Measurements from ENCODE around the gene USP6. TPM values are rescaled to one million over a fixed set of nuclear protein-coding genes. Genes with fewer than 3 reads are reported as not detected.
"Not testable (repeated sequence)": the region's sequence is repeated elsewhere in the genome, so short reads cannot be mapped to it uniquely, and the experiment has no call there.

The USP6 gene
- total RNA-seq, 1 experiment from 2014 or later: 0.20 TPM

DNA sequence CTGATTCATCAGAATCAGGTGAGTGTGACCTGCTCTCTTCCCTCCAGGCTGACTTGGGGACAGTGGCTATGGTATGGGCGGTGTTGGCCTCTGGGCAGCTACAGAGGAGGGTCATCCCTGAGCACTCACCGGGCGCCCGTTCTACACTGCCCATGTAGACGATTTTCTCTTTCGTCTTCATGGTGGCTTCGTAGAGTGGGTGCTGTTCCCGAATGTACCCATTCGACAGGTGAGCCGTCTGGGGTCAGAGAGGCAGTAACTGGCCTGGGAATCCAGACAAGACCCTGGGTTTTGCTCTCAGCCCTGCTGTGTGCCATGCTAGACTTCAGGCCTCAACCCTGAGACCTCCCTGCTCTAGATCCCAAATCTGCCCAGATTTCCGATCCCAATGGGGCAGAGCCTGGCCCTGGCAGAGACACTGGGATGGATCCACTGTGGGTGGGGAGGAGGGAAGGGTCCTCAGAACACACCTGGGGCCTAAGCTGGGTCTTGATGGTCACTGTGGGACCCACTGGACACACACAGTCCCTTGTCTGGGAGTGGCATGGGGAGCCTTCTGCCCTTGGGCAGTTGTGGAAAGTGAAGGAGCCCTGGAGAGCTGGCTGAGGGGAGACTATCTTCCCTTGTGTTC is 13.2 kb downstream of the USP6 start:
- DNase-seq (ENCODE audit: low spot score): no peak
- no peak for ATAC-seq
- TF ChIP-seq SOX15 (CRISPR knock-in tag; IDR thresholded peaks at IDR 0.05) (no peak), ZNF423 (CRISPR knock-in tag; IDR thresholded peaks at IDR 0.05) (no peak), MXD4 (CRISPR knock-in tag; IDR thresholded peaks at IDR 0.05; ENCODE audit: borderline replicate concordance) (no peak), ZNF263 (CRISPR knock-in tag; IDR thresholded peaks at IDR 0.05; ENCODE audit: low read depth) (no peak), FOXP1 (CRISPR knock-in tag; IDR thresholded peaks at IDR 0.05; ENCODE audit: borderline replicate concordance) (no peak), KAT7 (CRISPR knock-in tag; IDR thresholded peaks at IDR 0.05; ENCODE audit: borderline replicate concordance) (no peak), ZNF138 (CRISPR knock-in tag; conservative IDR thresholded peaks at IDR 0.05) (no peak), CBFB (CRISPR knock-in tag; IDR thresholded peaks at IDR 0.05; ENCODE audit: low read depth) (no peak), SMAD3 (CRISPR knock-in tag; IDR thresholded peaks at IDR 0.05; ENCODE audit: borderline replicate concordance) (no peak), RELA (CRISPR knock-in tag; IDR thresholded peaks at IDR 0.05; ENCODE audit: borderline replicate concordance) (no peak), SP1 (CRISPR knock-in tag; conservative IDR thresholded peaks at IDR 0.05) (no peak)
- TF ChIP-seq, protein P1, sequence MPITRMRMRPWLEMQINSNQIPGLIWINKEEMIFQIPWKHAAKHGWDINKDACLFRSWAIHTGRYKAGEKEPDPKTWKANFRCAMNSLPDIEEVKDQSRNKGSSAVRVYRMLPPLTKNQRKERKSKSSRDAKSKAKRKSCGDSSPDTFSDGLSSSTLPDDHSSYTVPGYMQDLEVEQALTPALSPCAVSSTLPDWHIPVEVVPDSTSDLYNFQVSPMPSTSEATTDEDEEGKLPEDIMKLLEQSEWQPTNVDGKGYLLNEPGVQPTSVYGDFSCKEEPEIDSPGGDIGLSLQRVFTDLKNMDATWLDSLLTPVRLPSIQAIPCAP (CRISPR knock-in tag; IDR thresholded peaks at IDR 0.05): no peak
- TF ChIP-seq, protein P2, sequence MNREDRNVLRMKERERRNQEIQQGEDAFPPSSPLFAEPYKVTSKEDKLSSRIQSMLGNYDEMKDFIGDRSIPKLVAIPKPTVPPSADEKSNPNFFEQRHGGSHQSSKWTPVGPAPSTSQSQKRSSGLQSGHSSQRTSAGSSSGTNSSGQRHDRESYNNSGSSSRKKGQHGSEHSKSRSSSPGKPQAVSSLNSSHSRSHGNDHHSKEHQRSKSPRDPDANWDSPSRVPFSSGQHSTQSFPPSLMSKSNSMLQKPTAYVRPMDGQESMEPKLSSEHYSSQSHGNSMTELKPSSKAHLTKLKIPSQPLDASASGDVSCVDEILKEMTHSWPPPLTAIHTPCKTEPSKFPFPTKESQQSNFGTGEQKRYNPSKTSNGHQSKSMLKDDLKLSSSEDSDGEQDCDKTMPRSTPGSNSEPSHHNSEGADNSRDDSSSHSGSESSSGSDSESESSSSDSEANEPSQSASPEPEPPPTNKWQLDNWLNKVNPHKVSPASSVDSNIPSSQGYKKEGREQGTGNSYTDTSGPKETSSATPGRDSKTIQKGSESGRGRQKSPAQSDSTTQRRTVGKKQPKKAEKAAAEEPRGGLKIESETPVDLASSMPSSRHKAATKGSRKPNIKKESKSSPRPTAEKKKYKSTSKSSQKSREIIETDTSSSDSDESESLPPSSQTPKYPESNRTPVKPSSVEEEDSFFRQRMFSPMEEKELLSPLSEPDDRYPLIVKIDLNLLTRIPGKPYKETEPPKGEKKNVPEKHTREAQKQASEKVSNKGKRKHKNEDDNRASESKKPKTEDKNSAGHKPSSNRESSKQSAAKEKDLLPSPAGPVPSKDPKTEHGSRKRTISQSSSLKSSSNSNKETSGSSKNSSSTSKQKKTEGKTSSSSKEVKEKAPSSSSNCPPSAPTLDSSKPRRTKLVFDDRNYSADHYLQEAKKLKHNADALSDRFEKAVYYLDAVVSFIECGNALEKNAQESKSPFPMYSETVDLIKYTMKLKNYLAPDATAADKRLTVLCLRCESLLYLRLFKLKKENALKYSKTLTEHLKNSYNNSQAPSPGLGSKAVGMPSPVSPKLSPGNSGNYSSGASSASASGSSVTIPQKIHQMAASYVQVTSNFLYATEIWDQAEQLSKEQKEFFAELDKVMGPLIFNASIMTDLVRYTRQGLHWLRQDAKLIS (CRISPR knock-in tag; IDR thresholded peaks at IDR 0.05; ENCODE audit: borderline replicate concordance): no peak
- TF ChIP-seq, protein P3, sequence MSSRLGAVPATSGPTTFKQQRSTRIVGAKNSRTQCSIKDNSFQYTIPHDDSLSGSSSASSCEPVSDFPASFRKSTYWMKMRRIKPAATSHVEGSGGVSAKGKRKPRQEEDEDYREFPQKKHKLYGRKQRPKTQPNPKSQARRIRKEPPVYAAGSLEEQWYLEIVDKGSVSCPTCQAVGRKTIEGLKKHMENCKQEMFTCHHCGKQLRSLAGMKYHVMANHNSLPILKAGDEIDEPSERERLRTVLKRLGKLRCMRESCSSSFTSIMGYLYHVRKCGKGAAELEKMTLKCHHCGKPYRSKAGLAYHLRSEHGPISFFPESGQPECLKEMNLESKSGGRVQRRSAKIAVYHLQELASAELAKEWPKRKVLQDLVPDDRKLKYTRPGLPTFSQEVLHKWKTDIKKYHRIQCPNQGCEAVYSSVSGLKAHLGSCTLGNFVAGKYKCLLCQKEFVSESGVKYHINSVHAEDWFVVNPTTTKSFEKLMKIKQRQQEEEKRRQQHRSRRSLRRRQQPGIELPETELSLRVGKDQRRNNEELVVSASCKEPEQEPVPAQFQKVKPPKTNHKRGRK (CRISPR knock-in tag; IDR thresholded peaks at IDR 0.05; ENCODE audit: borderline replicate concordance): no peak
- TF ChIP-seq, protein P4, sequence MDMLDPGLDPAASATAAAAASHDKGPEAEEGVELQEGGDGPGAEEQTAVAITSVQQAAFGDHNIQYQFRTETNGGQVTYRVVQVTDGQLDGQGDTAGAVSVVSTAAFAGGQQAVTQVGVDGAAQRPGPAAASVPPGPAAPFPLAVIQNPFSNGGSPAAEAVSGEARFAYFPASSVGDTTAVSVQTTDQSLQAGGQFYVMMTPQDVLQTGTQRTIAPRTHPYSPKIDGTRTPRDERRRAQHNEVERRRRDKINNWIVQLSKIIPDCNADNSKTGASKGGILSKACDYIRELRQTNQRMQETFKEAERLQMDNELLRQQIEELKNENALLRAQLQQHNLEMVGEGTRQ (CRISPR knock-in tag; IDR thresholded peaks at IDR 0.05): no peak
- TF ChIP-seq, protein P5, sequence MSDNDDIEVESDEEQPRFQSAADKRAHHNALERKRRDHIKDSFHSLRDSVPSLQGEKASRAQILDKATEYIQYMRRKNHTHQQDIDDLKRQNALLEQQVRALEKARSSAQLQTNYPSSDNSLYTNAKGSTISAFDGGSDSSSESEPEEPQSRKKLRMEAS (CRISPR knock-in tag; IDR thresholded peaks at IDR 0.05): no peak
- TF ChIP-seq, protein P6, sequence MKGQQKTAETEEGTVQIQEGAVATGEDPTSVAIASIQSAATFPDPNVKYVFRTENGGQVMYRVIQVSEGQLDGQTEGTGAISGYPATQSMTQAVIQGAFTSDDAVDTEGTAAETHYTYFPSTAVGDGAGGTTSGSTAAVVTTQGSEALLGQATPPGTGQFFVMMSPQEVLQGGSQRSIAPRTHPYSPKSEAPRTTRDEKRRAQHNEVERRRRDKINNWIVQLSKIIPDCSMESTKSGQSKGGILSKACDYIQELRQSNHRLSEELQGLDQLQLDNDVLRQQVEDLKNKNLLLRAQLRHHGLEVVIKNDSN (CRISPR knock-in tag; IDR thresholded peaks at IDR 0.05): no peak
- TF ChIP-seq, protein P7, sequence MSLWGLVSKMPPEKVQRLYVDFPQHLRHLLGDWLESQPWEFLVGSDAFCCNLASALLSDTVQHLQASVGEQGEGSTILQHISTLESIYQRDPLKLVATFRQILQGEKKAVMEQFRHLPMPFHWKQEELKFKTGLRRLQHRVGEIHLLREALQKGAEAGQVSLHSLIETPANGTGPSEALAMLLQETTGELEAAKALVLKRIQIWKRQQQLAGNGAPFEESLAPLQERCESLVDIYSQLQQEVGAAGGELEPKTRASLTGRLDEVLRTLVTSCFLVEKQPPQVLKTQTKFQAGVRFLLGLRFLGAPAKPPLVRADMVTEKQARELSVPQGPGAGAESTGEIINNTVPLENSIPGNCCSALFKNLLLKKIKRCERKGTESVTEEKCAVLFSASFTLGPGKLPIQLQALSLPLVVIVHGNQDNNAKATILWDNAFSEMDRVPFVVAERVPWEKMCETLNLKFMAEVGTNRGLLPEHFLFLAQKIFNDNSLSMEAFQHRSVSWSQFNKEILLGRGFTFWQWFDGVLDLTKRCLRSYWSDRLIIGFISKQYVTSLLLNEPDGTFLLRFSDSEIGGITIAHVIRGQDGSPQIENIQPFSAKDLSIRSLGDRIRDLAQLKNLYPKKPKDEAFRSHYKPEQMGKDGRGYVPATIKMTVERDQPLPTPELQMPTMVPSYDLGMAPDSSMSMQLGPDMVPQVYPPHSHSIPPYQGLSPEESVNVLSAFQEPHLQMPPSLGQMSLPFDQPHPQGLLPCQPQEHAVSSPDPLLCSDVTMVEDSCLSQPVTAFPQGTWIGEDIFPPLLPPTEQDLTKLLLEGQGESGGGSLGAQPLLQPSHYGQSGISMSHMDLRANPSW (CRISPR knock-in tag; conservative IDR thresholded peaks at IDR 0.05; ENCODE audit: low read depth): no peak
- TF ChIP-seq, protein P8, sequence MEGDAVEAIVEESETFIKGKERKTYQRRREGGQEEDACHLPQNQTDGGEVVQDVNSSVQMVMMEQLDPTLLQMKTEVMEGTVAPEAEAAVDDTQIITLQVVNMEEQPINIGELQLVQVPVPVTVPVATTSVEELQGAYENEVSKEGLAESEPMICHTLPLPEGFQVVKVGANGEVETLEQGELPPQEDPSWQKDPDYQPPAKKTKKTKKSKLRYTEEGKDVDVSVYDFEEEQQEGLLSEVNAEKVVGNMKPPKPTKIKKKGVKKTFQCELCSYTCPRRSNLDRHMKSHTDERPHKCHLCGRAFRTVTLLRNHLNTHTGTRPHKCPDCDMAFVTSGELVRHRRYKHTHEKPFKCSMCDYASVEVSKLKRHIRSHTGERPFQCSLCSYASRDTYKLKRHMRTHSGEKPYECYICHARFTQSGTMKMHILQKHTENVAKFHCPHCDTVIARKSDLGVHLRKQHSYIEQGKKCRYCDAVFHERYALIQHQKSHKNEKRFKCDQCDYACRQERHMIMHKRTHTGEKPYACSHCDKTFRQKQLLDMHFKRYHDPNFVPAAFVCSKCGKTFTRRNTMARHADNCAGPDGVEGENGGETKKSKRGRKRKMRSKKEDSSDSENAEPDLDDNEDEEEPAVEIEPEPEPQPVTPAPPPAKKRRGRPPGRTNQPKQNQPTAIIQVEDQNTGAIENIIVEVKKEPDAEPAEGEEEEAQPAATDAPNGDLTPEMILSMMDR (IDR thresholded peaks at IDR 0.05): no peak
- no peaks in the 10 kb centered on the region for H3K9me3 Mint-ChIP-seq
- H3K27ac Mint-ChIP-seq: no peak overlapping the region
- no peak overlapping the region for H3K4me3 Mint-ChIP-seq
- H3K27me3 Mint-ChIP-seq (ENCODE audit: low read depth): peaks cover 7% of the 10 kb centered on the region
- ChIA-PET CTCF (no interaction called here), POLR2A (interaction anchor here (0.6 kb wide), 1 partner anchor 63 kb away, joined by 3 read pairs; no protein-coding TSS in a partner anchor)
- no peaks in the 10 kb centered on the region for H3K4me1 Mint-ChIP-seq
- H3K36me3 Mint-ChIP-seq: no peaks in the 10 kb centered on the region

DNA sequence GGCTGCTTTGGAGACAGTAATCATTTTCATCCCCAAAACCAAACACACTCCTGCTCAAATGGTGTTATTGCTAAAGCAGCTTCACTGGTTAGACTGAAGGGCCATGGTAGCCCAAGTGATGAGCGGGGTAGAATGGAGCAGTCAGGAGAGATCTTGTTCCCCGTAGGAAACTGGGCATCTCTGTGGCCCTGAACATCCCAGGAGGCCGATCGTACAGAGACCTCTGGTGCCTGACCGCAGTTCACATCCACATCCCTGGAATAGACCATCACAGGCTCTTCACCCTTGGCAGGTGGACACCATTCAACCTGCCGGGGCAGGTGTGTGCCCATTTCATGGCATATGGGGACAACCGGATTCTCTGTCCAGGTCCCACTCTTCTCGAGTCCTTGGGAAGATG is 13.9 kb downstream of the USP6 start:
- CTCF ChIA-PET; H3K27me3 Mint-ChIP-seq (ENCODE audit: low read depth); H3K27ac Mint-ChIP-seq; H3K36me3 Mint-ChIP-seq; ATAC-seq; DNase-seq (ENCODE audit: low spot score); H3K4me1 Mint-ChIP-seq; H3K4me3 Mint-ChIP-seq; H3K9me3 Mint-ChIP-seq: not testable (repeated sequence)
- POLR2A ChIA-PET: interaction anchor here (0.6 kb wide), 1 partner anchor 62 kb away, joined by 3 read pairs; no protein-coding TSS in a partner anchor

DNA sequence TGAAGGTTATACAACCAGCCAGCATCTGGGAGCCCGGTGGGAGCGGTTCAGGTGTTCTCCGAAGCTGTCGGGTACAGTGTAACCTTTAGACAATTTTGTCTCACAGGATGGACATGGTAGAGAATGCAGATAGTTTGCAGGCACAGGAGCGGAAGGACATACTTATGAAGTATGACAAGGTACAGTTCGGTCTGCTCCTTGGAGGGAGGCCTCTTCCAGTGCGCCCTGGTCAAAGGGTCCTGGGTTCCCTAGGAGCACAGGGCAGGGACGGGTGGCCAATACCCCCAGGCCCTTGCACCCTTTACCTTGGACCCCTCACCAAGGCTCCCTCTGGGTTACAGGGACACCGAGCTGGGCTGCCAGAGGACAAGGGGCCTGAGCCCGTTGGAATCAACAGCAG is 14.4 kb downstream of the USP6 start:
- H3K27me3 Mint-ChIP-seq (ENCODE audit: low read depth); H3K4me1 Mint-ChIP-seq; H3K36me3 Mint-ChIP-seq; DNase-seq (ENCODE audit: low spot score); CTCF ChIA-PET; ATAC-seq; H3K9me3 Mint-ChIP-seq; H3K27ac Mint-ChIP-seq; POLR2A ChIA-PET; H3K4me3 Mint-ChIP-seq: not testable (repeated sequence)

Measured in WTC11 (cell line).